ENCODE results near the gene INAFM2.

The INAFM2 gene

DNA sequence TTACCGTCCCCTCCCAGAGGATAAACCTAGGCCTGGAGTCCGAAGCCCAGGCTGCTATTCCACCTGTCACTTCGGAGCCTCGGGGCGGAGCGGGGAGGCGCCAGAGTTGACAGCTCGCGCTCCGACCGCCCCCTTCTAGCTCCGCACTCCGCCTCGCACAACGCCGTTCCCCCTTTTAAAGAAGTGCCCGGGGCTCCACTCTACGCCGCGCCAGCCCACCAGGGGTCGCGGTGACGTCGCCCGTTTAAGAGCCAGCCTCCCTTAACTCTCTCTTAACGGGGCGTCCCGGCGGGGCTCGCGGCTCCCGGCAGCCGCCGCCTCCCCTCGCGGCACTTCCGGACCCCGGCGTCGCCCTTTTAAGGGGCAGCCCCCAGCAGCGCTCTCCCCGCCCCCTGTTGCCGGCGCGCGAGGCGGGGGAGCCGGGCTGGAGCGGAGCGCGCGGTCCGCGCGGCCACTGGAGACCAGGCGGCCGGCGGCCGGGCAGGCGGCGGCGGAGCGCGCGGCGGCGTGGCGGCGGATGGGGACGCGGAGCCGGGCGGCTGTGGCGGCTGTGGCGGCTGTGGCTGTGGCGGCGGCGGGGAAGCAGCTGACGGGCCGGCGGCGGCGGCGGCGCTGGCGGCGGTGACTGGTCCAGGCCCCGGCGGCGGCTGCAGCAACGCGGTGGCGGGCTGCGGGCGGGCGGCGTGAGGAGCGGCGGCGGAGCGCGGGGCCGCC lies at the start of gene INAFM2:
INAFM2 (plus strand) TSS at position 454 of the 714 bp plus-strand sequence. CDS start 364 bp downstream, outside the sequence.
- CTCF ChIA-PET: interaction anchor here (0.8 to 1.9 kb wide), 2 partner anchors 15 to 21 kb away, joined by 4 to 14 read pairs; no protein-coding TSS in a partner anchor

DNA sequence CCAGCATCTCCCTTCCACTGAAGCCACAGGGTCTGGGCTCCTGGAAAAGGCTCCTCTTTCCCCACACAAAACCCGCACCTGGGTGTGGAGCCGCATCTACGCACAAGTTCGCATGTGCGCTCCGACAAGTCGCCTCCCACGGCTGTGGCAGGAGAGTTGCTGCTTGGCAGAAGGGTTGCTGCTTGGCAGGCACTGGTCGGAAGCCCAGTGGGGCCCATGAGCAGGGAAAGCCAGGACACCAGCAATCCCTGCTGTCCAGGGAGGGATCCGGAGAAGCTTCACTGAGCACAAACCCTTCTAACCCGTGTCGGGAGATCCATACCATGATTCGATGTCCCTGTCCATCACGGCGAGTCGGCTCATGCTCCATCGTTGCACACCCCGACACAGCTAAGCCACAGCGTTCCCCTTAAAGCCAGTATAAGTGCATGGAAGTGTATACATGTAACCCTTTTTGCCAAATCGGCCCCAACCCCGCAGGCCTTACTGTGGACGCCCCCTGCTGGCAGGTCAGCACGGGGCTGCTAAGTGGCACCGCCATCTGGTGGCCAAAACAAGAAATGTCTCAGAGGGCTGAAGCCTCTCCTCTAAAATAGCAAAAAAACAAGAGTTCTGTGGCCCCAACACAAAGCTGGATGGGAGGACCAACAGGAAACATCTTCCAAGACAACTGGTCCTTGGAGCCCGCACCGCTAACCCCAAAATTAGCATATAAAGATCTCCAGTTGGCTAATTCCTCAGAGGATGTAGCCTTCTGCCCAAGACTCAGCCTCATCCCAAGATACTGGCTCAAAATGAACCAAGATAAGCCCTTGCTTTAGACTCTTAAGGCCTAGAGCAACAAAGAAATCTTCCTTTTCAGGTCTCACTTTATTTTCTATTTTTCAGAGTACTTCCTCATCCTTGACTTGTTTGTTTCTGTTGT lies 48.9 kb upstream of the INAFM2 start:
- ChIA-PET CTCF (interaction anchor here (0.6 to 7.0 kb wide), 37 partner anchors 8 to 242 kb away, joined by 3 to 112 read pairs (median 5); partner anchors contain the start of genes ANKRD63 and PAK6), POLR2A (ENCODE audit: low non-redundant PET) (no interaction called here)
- H3K27ac ChIP-seq: peak overlapping the region; percentile 22
- peak; percentile 71 for DNase-seq (ENCODE audit: low spot score)
- TF ChIP-seq, protein P1, sequence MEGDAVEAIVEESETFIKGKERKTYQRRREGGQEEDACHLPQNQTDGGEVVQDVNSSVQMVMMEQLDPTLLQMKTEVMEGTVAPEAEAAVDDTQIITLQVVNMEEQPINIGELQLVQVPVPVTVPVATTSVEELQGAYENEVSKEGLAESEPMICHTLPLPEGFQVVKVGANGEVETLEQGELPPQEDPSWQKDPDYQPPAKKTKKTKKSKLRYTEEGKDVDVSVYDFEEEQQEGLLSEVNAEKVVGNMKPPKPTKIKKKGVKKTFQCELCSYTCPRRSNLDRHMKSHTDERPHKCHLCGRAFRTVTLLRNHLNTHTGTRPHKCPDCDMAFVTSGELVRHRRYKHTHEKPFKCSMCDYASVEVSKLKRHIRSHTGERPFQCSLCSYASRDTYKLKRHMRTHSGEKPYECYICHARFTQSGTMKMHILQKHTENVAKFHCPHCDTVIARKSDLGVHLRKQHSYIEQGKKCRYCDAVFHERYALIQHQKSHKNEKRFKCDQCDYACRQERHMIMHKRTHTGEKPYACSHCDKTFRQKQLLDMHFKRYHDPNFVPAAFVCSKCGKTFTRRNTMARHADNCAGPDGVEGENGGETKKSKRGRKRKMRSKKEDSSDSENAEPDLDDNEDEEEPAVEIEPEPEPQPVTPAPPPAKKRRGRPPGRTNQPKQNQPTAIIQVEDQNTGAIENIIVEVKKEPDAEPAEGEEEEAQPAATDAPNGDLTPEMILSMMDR (conservative IDR thresholded peaks at IDR 0.05; ENCODE audit: low read depth): peak; percentile 100

More for the DNA sequence above, at the start of gene INAFM2:
- peak; percentile 90 for DNase-seq (ENCODE audit: low spot score)
- POLR2A ChIA-PET (ENCODE audit: low non-redundant PET): interaction anchor here (1.1 kb wide), 1 partner anchor 20 kb away, joined by 3 read pairs; no protein-coding TSS in a partner anchor
- H3K27ac ChIP-seq: peak within 1 kb of the TSS; percentile 69
- TF ChIP-seq, protein P1 (conservative IDR thresholded peaks at IDR 0.05; ENCODE audit: low read depth): no peak; the same call in 1 of the 2 replicates

DNA sequence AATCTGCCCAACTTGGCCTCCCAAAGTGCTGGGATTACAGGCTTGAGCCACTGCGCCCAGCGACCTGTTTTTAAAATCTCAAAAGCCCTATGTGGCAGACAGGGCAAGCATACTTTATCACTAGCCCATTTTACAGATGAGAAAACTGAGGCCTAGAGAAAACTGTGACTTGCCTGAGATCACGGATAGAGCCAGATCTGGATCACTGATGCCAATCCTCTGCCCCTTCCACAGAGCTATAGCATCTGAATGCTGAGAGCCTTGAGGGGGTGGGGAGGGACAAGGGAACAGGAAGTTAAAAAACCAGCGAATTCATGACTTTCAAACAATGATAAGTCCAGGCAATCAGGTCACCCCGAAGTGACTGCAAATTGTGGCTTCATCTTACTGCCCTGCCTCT lies 48.0 kb upstream of the INAFM2 start:
- H3K27ac ChIP-seq: no peak overlapping the region
- DNase-seq (ENCODE audit: low spot score): no peak
- ChIA-PET CTCF (interaction anchor here (0.8 to 7.0 kb wide), 7 partner anchors 28 to 88 kb away, joined by 3 to 112 read pairs (median 6); partner anchors contain the start of gene PAK6), POLR2A (ENCODE audit: low non-redundant PET) (no interaction called here)
- TF ChIP-seq, protein P1 (conservative IDR thresholded peaks at IDR 0.05; ENCODE audit: low read depth): no peak

DNA sequence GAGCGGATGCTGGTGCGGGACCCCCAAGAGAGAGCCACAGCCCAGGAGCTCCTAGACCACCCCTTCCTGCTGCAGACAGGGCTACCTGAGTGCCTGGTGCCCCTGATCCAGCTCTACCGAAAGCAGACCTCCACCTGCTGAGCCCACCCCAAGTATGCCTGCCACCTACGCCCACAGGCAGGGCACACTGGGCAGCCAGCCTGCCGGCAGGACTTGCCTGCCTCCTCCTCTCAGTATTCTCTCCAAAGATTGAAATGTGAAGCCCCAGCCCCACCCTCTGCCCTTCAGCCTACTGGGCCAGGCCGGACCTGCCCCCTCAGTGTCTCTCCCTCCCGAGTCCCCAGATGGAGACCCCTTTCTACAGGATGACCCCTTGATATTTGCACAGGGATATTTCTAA lies 47.5 kb upstream of the INAFM2 start:
- CTCF ChIA-PET: interaction anchor here (1.6 to 4.5 kb wide), 2 partner anchors 36 to 64 kb away, joined by 4 to 50 read pairs; partner anchors contain the start of gene PAK6
- H3K27ac ChIP-seq: no peak overlapping the region
- POLR2A ChIA-PET (ENCODE audit: low non-redundant PET): no interaction called here
- TF ChIP-seq, protein P1 (conservative IDR thresholded peaks at IDR 0.05; ENCODE audit: low read depth): no peak
- no peak for DNase-seq (ENCODE audit: low spot score)

DNA sequence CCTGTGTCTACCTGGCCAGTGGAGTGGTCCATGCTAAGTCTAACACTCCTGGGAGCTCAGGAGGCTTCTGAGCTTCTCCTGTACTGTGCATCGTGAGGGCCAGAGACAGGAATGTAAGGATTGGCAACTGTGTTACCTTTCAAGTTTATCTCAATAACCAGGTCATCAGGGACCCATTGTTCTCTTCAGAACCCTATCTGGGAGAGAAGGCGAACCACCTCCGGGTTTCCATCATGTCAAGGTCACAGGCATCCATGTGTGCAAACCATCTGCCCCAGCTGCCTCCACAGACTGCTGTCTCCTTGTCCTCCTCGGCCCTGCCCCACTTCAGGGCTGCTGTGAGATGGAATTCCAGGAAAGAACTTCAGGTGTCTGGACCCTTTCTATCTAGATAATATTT lies 46.6 kb upstream of the INAFM2 start:
- POLR2A ChIA-PET (ENCODE audit: low non-redundant PET): no interaction called here
- no peak for DNase-seq (ENCODE audit: low spot score)
- CTCF ChIA-PET: interaction anchor here (0.7 to 4.5 kb wide), 3 partner anchors 37 to 520 kb away, joined by 3 to 50 read pairs (median 3); partner anchors contain the start of gene PAK6
- no peak overlapping the region for H3K27ac ChIP-seq
- TF ChIP-seq, protein P1 (conservative IDR thresholded peaks at IDR 0.05; ENCODE audit: low read depth): no peak

DNA sequence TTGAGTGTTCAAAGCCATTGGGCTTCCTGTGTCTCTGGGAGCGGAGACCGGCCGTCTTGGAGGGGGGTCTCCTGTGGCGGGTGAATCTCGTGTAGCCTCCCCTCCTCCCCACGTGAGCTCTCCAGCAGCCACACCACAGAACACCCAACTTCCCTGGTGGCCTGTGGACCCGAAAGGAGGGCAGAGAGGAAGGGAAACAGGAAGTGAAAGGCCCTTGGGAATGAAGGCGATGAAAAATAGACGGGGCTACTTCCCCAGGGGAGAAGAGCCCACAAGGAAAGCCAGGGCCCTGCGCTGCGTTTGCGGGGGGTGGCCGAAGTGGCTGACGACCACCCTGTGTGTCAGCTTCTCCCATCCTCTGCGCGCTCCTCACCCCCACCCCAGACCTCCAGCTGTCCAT lies 46.0 kb upstream of the INAFM2 start:
- ChIA-PET POLR2A (ENCODE audit: low non-redundant PET) (no interaction called here), CTCF (interaction anchor here (0.7 kb wide), 1 partner anchor 487 kb away, joined by 3 read pairs; no protein-coding TSS in a partner anchor)
- no peak for DNase-seq (ENCODE audit: low spot score)
- H3K27ac ChIP-seq: no peak overlapping the region
- TF ChIP-seq, protein P1 (conservative IDR thresholded peaks at IDR 0.05; ENCODE audit: low read depth): no peak

All from RWPE1 (cell line).